ENCODE data around the gene SOX5.

DNA sequence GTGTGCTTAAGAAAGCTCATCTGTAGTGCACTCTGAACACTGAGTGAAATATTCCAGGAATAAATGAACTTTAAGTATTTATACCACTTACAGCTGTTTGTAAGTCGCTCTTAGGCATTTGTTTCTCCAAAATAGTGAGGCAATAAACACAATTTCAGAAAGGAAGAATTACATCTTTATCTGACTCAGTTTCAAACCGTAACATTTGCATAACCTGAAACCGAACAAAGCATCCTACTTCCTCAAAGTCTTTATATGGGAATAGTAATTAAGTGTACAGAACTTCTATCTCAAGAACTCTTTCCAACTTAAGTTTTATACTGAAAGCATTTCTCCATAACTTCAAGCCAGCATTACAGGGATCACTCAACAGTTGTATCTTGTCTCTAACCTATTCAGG is 58.4 kb downstream of the SOX5 start:
- TF ChIP-seq, protein P1, sequence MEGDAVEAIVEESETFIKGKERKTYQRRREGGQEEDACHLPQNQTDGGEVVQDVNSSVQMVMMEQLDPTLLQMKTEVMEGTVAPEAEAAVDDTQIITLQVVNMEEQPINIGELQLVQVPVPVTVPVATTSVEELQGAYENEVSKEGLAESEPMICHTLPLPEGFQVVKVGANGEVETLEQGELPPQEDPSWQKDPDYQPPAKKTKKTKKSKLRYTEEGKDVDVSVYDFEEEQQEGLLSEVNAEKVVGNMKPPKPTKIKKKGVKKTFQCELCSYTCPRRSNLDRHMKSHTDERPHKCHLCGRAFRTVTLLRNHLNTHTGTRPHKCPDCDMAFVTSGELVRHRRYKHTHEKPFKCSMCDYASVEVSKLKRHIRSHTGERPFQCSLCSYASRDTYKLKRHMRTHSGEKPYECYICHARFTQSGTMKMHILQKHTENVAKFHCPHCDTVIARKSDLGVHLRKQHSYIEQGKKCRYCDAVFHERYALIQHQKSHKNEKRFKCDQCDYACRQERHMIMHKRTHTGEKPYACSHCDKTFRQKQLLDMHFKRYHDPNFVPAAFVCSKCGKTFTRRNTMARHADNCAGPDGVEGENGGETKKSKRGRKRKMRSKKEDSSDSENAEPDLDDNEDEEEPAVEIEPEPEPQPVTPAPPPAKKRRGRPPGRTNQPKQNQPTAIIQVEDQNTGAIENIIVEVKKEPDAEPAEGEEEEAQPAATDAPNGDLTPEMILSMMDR (IDR thresholded peaks at IDR 0.05; ENCODE audit: low read length) = no peak
- TF ChIP-seq EZH2 (optimal IDR thresholded peaks at IDR 0.05; ENCODE audit: low read depth, low read length) = no peak
- no peak for TF ChIP-seq EZH2phosphoT487 (IDR thresholded peaks at IDR 0.05; ENCODE audit: low read length)

Data from MM.1S (cell line).